ENCODE results near the gene DIP2C. TPM values are rescaled to one million over a fixed set of nuclear protein-coding genes. Genes with fewer than 3 reads are reported as not detected.

DIP2C gene
- total RNA-seq, 2 donors from 2014 or later: 9.6 to 11.9 TPM

- ATAC-seq: no peak
- Histone ChIP-seq H3K4me3 (no peak overlapping the region), H3K4me1 (peaks cover 19% of the 10 kb centered on the region), H3K27ac (no peak overlapping the region), H3K27me3 (no peaks in the 10 kb centered on the region), H3K36me3 (replicated peaks in 1 of 2; ENCODE audit: insufficient read depth in 1 of 2, low read depth in 2 of 2) (no peaks in the 10 kb centered on the region), H3K9me3 (no peaks in the 10 kb centered on the region)
- intact Hi-C loops (cut with DNase I): no loop called here
- no peak for DNase-seq
- 95 to 96% methylated on average over 18 of the region's 18 CpGs for WGBS, 2 donors
- TF ChIP-seq CTCF (IDR thresholded peaks at IDR 0.05) (no peak), POLR2A (IDR thresholded peaks at IDR 0.05) (no peak)
Measured at GRCh38 chr10:691216-691615, 1.7 kb upstream of the DIP2C start.

GRCh38 chr10:690372-691161 lies 1.1 kb upstream of the DIP2C start:
- Histone ChIP-seq H3K27me3 (no peaks in the 10 kb centered on the region), H3K4me3 (peak overlapping the region in 1 of 2 donors; percentile 17), H3K9me3 (no peaks in the 10 kb centered on the region), H3K27ac (peak overlapping the region; percentile 58 to 86 (median 77)), H3K4me1 (peaks cover 19% of the 10 kb centered on the region), H3K36me3 (replicated peaks in 1 of 2; ENCODE audit: insufficient read depth in 1 of 2, low read depth in 2 of 2) (no peaks in the 10 kb centered on the region)
- DNase-seq: no peak
- intact Hi-C loops (cut with DNase I): no loop called here
- WGBS, 2 donors: 81 to 89% methylated on average over 29 to 30 of the region's 32 CpGs
- no peak for ATAC-seq
- TF ChIP-seq CTCF (IDR thresholded peaks at IDR 0.05): no peak
- peak in 1 of 3 donors; percentile 3 for TF ChIP-seq POLR2A (IDR thresholded peaks at IDR 0.05)

- DNase-seq (no peak), ATAC-seq (peak; percentile 10)
- no peak for TF ChIP-seq CTCF (IDR thresholded peaks at IDR 0.05)
- TF ChIP-seq POLR2A (IDR thresholded peaks at IDR 0.05): no peak
- peak overlapping the region; percentile 36 to 84 (median 62) for H3K27ac ChIP-seq
- H3K36me3 ChIP-seq (replicated peaks in 1 of 2; ENCODE audit: insufficient read depth in 1 of 2, low read depth in 2 of 2): no peaks in the 10 kb centered on the region
- 0% methylated on average over 4 of the region's 42 CpGs; no CpG with 5 or more reads in 1 of the 2 donors for WGBS, 2 donors
- intact Hi-C loops (cut with DNase I): loop anchor here (10.0 kb wide), 1 partner anchor 184 kb away; no protein-coding TSS in a partner anchor
- no peaks in the 10 kb centered on the region for H3K27me3 ChIP-seq
- H3K4me3 ChIP-seq: peak overlapping the region; percentile 38 to 67
- peaks cover 19% of the 10 kb centered on the region for H3K4me1 ChIP-seq
- no peaks in the 10 kb centered on the region for H3K9me3 ChIP-seq
Measured at GRCh38 chr10:689121-689451, 382 bp downstream of the DIP2C start.

GRCh38 chr10:688312-689120 lies 952 bp downstream of the DIP2C start:
- TF ChIP-seq POLR2A (IDR thresholded peaks at IDR 0.05) (peak in 2 of 3 donors; percentile 19 to 30), CTCF (IDR thresholded peaks at IDR 0.05) (no peak)
- no peaks in the 10 kb centered on the region for H3K36me3 ChIP-seq (replicated peaks in 1 of 2; ENCODE audit: insufficient read depth in 1 of 2, low read depth in 2 of 2)
- peak overlapping the region; percentile 38 to 67 for H3K4me3 ChIP-seq
- DNase-seq (peak; percentile 28 to 57 (median 44)), ATAC-seq (peak; percentile 43)
- intact Hi-C loops (cut with DNase I): loop anchor here (10.0 kb wide), 1 partner anchor 184 kb away; no protein-coding TSS in a partner anchor
- peaks cover 19% of the 10 kb centered on the region for H3K4me1 ChIP-seq
- 5 to 8% methylated on average over 12 to 55 of the region's 57 CpGs for WGBS, 2 donors
- no peaks in the 10 kb centered on the region for H3K27me3 ChIP-seq
- peak overlapping the region in 3 of 4 donors; percentile 59 to 84 (median 66) for H3K27ac ChIP-seq
- no peaks in the 10 kb centered on the region for H3K9me3 ChIP-seq
